ENCODE results near the gene CHADL. TPM values are rescaled to one million over a fixed set of nuclear protein-coding genes. Genes with fewer than 3 reads are reported as not detected.

CHADL gene
- total and polyA plus RNA-seq, 2 experiments from 2014 or later = 1.6 TPM; not detected in 1

DNA sequence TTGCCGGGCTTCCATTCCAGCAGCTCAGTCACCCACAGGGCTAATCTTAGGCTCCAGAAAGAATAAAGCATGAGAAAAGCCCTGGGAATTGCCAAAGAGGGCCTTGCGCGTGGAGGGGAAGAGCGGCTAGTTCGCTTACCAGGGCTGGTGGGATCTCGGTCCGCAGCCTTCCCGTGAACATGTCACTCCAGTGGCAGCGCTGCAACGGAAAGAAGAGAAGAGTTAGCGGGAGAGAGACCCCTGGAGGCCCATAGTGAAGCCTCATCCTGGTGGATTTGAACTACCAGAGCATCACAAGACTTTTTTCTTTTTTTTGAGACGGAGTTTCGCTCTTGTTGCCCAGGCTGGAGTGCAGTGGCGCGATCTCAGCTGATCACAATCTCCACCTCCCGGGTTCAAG is 27.2 kb upstream of the CHADL start:
- peaks cover 17% of the 10 kb centered on the region for H4K20me1 ChIP-seq (replicated peaks; ENCODE audit: insufficient read depth)
- H3K4me3 ChIP-seq = no peak overlapping the region
- Mint-ChIP-seq H3K4me3 (no peak overlapping the region), H3K4me1 (no peaks in the 10 kb centered on the region), H3K27ac (no peak overlapping the region), H3K27me3 (ENCODE audit: insufficient read depth, low read depth, poor library complexity) (peaks cover 3% of the 10 kb centered on the region), H3K9me3 (no peaks in the 10 kb centered on the region), H3K36me3 (ENCODE audit: low read depth) (peaks cover 83% of the 10 kb centered on the region)
- no peak for ATAC-seq
- H3K4me2 ChIP-seq = no peak overlapping the region
- 0 out of 2 replicates have a peak, but pooled peaks cover 7% of the 10 kb centered on the region for H3F3A ChIP-seq (replicated peaks; ENCODE audit: low read depth)
- no peak for TF ChIP-seq STAT1 (IDR thresholded peaks at IDR 0.05; ENCODE audit: unreplicated experiment)
- TF ChIP-seq, protein P1, sequence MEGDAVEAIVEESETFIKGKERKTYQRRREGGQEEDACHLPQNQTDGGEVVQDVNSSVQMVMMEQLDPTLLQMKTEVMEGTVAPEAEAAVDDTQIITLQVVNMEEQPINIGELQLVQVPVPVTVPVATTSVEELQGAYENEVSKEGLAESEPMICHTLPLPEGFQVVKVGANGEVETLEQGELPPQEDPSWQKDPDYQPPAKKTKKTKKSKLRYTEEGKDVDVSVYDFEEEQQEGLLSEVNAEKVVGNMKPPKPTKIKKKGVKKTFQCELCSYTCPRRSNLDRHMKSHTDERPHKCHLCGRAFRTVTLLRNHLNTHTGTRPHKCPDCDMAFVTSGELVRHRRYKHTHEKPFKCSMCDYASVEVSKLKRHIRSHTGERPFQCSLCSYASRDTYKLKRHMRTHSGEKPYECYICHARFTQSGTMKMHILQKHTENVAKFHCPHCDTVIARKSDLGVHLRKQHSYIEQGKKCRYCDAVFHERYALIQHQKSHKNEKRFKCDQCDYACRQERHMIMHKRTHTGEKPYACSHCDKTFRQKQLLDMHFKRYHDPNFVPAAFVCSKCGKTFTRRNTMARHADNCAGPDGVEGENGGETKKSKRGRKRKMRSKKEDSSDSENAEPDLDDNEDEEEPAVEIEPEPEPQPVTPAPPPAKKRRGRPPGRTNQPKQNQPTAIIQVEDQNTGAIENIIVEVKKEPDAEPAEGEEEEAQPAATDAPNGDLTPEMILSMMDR (conservative IDR thresholded peaks at IDR 0.05; ENCODE audit: low read depth in 2 of 2) = peak in 1 of 2 experiments; percentile 13; a peak in 2 of 4 replicates
- H3K27me3 ChIP-seq (ENCODE audit: insufficient read depth) = no peaks in the 10 kb centered on the region
- H3K4me1 ChIP-seq (ENCODE audit: insufficient read depth) = no peaks in the 10 kb centered on the region
- H3K79me2 ChIP-seq (replicated peaks; ENCODE audit: insufficient read depth) = peaks cover 13% of the 10 kb centered on the region; the same call in 1 of the 2 replicates
- H3K9me2 ChIP-seq (ENCODE audit: insufficient read depth) = no peaks in the 10 kb centered on the region
- peak; percentile 36 for DNase-seq (ENCODE audit: low spot score)
- H2AFZ ChIP-seq = no peak overlapping the region
- no peak overlapping the region for H3K27ac ChIP-seq (ENCODE audit: low read depth)
- peaks cover 70% of the 10 kb centered on the region for H3K36me3 ChIP-seq (ENCODE audit: insufficient read depth)

DNA sequence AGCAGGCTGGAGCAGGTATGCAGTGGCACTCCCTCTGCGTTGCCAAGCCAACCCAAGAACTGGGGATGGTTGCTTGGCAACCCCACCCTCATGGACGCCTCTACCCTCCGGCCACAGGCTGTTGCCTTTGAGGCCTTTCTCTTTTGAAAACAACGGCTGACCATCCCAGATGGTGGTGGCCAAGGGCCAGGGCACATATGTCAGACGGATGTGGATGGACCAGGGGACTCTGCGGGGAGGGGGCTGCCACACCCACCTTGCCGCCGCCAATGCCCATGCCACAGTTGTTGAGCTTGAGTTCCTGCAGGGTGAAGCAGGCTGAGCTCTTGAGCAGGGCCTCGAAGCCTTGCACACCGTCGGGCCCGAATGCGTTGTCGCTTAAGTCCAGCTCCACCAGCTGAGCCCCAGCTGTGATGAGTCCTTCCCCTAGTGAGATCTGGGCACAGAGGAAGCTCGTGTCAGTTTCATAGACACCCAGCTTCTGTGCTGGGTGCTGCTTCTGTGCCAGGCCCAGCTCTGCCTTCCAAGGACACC is 23.7 kb upstream of the CHADL start:
- Mint-ChIP-seq H3K27me3 (ENCODE audit: insufficient read depth, low read depth, poor library complexity) (peaks cover 5% of the 10 kb centered on the region), H3K36me3 (ENCODE audit: low read depth) (peaks cover 94% of the 10 kb centered on the region), H3K4me3 (no peak overlapping the region), H3K4me1 (no peaks in the 10 kb centered on the region), H3K9me3 (no peaks in the 10 kb centered on the region), H3K27ac (no peak overlapping the region)
- DNase-seq (ENCODE audit: low spot score) (no peak), ATAC-seq (no peak)
- Histone ChIP-seq H3F3A (replicated peaks; ENCODE audit: low read depth) (0 out of 2 replicates have a peak, but pooled peaks cover 8% of the 10 kb centered on the region), H3K4me1 (ENCODE audit: insufficient read depth) (no peaks in the 10 kb centered on the region), H3K79me2 (replicated peaks; ENCODE audit: insufficient read depth) (peaks cover 9% of the 10 kb centered on the region; the same call in 1 of the 2 replicates), H3K27me3 (ENCODE audit: insufficient read depth) (no peaks in the 10 kb centered on the region), H4K20me1 (replicated peaks; ENCODE audit: insufficient read depth) (peaks cover 29% of the 10 kb centered on the region), H2AFZ (no peak overlapping the region), H3K27ac (ENCODE audit: low read depth) (no peak overlapping the region), H3K9me2 (ENCODE audit: insufficient read depth) (no peaks in the 10 kb centered on the region), H3K4me2 (no peak overlapping the region), H3K36me3 (ENCODE audit: insufficient read depth) (peaks cover 72% of the 10 kb centered on the region), H3K4me3 (no peak overlapping the region)
- TF ChIP-seq NANOG (IDR thresholded peaks at IDR 0.05; ENCODE audit: borderline replicate concordance) = no peak
- TF ChIP-seq JUNB (IDR thresholded peaks at IDR 0.05; ENCODE audit: unreplicated experiment) = no peak
- TF ChIP-seq CREB1 (CRISPR knock-in tag; IDR thresholded peaks at IDR 0.05; ENCODE audit: low read depth) = no peak
- TF ChIP-seq, protein P2, sequence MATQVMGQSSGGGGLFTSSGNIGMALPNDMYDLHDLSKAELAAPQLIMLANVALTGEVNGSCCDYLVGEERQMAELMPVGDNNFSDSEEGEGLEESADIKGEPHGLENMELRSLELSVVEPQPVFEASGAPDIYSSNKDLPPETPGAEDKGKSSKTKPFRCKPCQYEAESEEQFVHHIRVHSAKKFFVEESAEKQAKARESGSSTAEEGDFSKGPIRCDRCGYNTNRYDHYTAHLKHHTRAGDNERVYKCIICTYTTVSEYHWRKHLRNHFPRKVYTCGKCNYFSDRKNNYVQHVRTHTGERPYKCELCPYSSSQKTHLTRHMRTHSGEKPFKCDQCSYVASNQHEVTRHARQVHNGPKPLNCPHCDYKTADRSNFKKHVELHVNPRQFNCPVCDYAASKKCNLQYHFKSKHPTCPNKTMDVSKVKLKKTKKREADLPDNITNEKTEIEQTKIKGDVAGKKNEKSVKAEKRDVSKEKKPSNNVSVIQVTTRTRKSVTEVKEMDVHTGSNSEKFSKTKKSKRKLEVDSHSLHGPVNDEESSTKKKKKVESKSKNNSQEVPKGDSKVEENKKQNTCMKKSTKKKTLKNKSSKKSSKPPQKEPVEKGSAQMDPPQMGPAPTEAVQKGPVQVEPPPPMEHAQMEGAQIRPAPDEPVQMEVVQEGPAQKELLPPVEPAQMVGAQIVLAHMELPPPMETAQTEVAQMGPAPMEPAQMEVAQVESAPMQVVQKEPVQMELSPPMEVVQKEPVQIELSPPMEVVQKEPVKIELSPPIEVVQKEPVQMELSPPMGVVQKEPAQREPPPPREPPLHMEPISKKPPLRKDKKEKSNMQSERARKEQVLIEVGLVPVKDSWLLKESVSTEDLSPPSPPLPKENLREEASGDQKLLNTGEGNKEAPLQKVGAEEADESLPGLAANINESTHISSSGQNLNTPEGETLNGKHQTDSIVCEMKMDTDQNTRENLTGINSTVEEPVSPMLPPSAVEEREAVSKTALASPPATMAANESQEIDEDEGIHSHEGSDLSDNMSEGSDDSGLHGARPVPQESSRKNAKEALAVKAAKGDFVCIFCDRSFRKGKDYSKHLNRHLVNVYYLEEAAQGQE (IDR thresholded peaks at IDR 0.05; ENCODE audit: unreplicated experiment) = no peak
- TF ChIP-seq STAT1 (IDR thresholded peaks at IDR 0.05; ENCODE audit: unreplicated experiment) = no peak
- no peak for TF ChIP-seq ZNF114 (CRISPR knock-in tag; IDR thresholded peaks at IDR 0.05)
- TF ChIP-seq, protein P3, sequence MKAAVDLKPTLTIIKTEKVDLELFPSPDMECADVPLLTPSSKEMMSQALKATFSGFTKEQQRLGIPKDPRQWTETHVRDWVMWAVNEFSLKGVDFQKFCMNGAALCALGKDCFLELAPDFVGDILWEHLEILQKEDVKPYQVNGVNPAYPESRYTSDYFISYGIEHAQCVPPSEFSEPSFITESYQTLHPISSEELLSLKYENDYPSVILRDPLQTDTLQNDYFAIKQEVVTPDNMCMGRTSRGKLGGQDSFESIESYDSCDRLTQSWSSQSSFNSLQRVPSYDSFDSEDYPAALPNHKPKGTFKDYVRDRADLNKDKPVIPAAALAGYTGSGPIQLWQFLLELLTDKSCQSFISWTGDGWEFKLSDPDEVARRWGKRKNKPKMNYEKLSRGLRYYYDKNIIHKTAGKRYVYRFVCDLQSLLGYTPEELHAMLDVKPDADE (IDR thresholded peaks at IDR 0.05) = no peak
- TF ChIP-seq EZH2phosphoT487 (IDR thresholded peaks at IDR 0.05; ENCODE audit: unreplicated experiment) = no peak
- TF ChIP-seq ZNF331 (CRISPR knock-in tag; IDR thresholded peaks at IDR 0.05; ENCODE audit: low read depth) = no peak
